Loucy (cell line): ENCODE measurements around the gene ALCAM.

Experiments
- EZH2phosphoT487 ChIP-seq: fragments of 200-600 bp; IDR thresholded peaks from 2 replicates; pipeline ENCODE4 v1.6.1; 2018; ENCODE audit warnings: antibody characterized with exemption, mild to moderate bottlenecking, moderate library complexity, borderline replicate concordance
- TF ChIP-seq, protein P1 (sequence below): fragments of 200-600 bp; sonication (generic); conservative IDR thresholded peaks from 2 replicates; pipeline ENCODE4 v1.5.1; 2014; ENCODE audit warnings: mild to moderate bottlenecking, antibody characterized with exemption, low read length

DNA sequence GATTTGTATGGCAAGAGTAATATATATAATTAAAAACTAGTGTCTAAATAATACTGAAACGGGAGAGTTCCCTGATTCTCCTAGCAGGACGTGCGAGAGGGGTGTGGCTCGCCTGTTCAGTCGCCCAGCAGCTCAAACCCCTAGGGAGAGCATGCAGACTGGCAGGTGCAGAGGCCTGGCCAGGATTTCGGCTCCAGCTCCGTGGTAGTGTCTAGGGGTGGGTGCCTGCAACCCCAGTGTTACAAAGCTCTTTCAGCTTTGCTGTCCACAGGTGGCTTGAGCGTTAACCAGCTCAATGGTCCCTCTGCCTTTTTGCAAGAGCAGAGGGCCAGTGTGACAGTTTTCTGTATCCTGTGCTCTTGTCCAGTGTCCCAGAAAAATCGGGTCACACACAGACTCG is 226.6 kb downstream of the ALCAM start:
- TF ChIP-seq, protein P1, sequence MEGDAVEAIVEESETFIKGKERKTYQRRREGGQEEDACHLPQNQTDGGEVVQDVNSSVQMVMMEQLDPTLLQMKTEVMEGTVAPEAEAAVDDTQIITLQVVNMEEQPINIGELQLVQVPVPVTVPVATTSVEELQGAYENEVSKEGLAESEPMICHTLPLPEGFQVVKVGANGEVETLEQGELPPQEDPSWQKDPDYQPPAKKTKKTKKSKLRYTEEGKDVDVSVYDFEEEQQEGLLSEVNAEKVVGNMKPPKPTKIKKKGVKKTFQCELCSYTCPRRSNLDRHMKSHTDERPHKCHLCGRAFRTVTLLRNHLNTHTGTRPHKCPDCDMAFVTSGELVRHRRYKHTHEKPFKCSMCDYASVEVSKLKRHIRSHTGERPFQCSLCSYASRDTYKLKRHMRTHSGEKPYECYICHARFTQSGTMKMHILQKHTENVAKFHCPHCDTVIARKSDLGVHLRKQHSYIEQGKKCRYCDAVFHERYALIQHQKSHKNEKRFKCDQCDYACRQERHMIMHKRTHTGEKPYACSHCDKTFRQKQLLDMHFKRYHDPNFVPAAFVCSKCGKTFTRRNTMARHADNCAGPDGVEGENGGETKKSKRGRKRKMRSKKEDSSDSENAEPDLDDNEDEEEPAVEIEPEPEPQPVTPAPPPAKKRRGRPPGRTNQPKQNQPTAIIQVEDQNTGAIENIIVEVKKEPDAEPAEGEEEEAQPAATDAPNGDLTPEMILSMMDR = no peak
- no peak for TF ChIP-seq EZH2phosphoT487
